Panc1 (cell line): ENCODE results near the gene NOXA1. TPM values are rescaled to one million over a fixed set of nuclear protein-coding genes. Genes with fewer than 3 reads are reported as not detected.
A peak's percentile ranks its signal among the peaks of the same experiment; 100 is the strongest.

Experiments
- ATAC-seq: fragments of 200-7000 bp; cut with Tn5 transposase; 2 replicates; pipeline ENCODE4 v1.9.1; 2020; ENCODE audit warnings: mild to moderate bottlenecking, moderate library complexity
- Bru-seq: library from RNA; stranded (reverse); fragments of 400-500 nt; gene quantifications from one replicate; lab custom pipeline; 2021; lab: Mats Ljungman, UMichigan
- BruChase-seq, 2 experiments: library from RNA; stranded (reverse); fragments of 400-500 nt; gene quantifications; one replicate each; lab custom pipeline; 2021; lab: Mats Ljungman, UMichigan
- BruUV-seq: library from RNA; stranded (reverse); fragments of 400-500 nt; replicated peaks from 2 replicates; lab custom pipeline; 2021; lab: Mats Ljungman, UMichigan
- CTCF ChIA-PET: fragments of 300-600 bp; sonication (Branson Sonifier 250); formaldehyde crosslinking; loops from one replicate; lab custom pipeline; 2022; ENCODE audit warnings: antibody characterized with exemption; lab: Charles Lee
- POLR2A ChIA-PET: fragments of 300-600 bp; sonication (Branson Sonifier 250); formaldehyde crosslinking; loops from one replicate; lab custom pipeline; 2022; ENCODE audit warnings: antibody characterized with exemption; lab: Charles Lee
- DNase-seq: peaks from one replicate; pipeline ENCODE4 v3.0.0-alpha.2; 2010; ENCODE audit warnings: low read depth, low spot score
- H3K27ac ChIP-seq: 2 replicates; pipeline ENCODE4 v1.5.1; 2011; ENCODE audit warnings: mild to moderate bottlenecking, low read length, inconsistent platforms
- H3K27me3 ChIP-seq: fragments of 200-500 bp; sonication (Bioruptor generic); 2 replicates; pipeline ENCODE4 v1.6.0; 2014; ENCODE audit warnings: low read length, inconsistent platforms; ENCODE audit not compliant: control insufficient read depth, insufficient read depth
- H3K36me3 ChIP-seq: fragments of 200-500 bp; sonication (Bioruptor generic); 2 replicates; pipeline ENCODE4 v1.5.1; 2014; ENCODE audit warnings: inconsistent platforms, mild to moderate bottlenecking, low read length, moderate library complexity; ENCODE audit not compliant: control insufficient read depth, insufficient read depth
- H3K4me1 ChIP-seq: 2 replicates; pipeline ENCODE4 v1.5.1; 2011; ENCODE audit warnings: inconsistent platforms, mild to moderate bottlenecking, low read length, moderate library complexity; ENCODE audit not compliant: control insufficient read depth, insufficient read depth
- H3K4me3 ChIP-seq, 2 experiments: 2 replicates each; pipeline ENCODE4 v1.5.1; 2011 to 2012; ENCODE audit warnings: low read depth in 2 of 2, low read length in 2 of 2, mild to moderate bottlenecking in 2 of 2, inconsistent platforms in 1 of 2, moderate library complexity in 1 of 2
- H3K9me3 ChIP-seq: fragments of 200-500 bp; sonication (Bioruptor generic); 2 replicates; pipeline ENCODE4 v1.5.1; 2014; ENCODE audit warnings: low read depth, mild to moderate bottlenecking, inconsistent platforms, low read length, moderate library complexity; ENCODE audit not compliant: control insufficient read depth, insufficient read depth
- CTCF ChIP-seq: fragments of 450-650 bp; IDR thresholded peaks from 2 replicates; pipeline ENCODE4 v1.5.1; 2017; ENCODE audit warnings: mild to moderate bottlenecking
- POLR2AphosphoS5 ChIP-seq: IDR thresholded peaks from 2 replicates; pipeline ENCODE4 v1.6.1; 2012; ENCODE audit warnings: mild to moderate bottlenecking, low read depth, low read length, moderate library complexity
- REST ChIP-seq, 2 experiments: IDR thresholded peaks; 2 replicates each; pipeline ENCODE4 v1.6.1; 2011 to 2012; ENCODE audit warnings: low read depth in 2 of 2, control low read depth in 1 of 2, low read length in 1 of 2, mild to moderate bottlenecking in 1 of 2, moderate library complexity in 1 of 2; ENCODE audit not compliant: insufficient read depth in 1 of 2
- SIN3A ChIP-seq: IDR thresholded peaks from 2 replicates; pipeline ENCODE4 v1.6.1; 2012; ENCODE audit warnings: low read depth, mild to moderate bottlenecking, low read length, moderate library complexity, borderline replicate concordance; ENCODE audit not compliant: insufficient read depth
- TCF7L2 ChIP-seq: IDR thresholded peaks from 2 replicates; pipeline ENCODE4 v1.6.1; 2011; ENCODE audit warnings: mild to moderate bottlenecking, low read depth, low read length, inconsistent platforms
- in situ Hi-C: cut with HindIII; loops from 2 replicates; pipeline ENCODE4 v1.10.0; 2016; ENCODE audit warnings: low sequenced_read_pairs, low pct_unique_long_range_greater_than_20kb
- intact Hi-C: fragments of 100-400 bp; cut with micrococcal nuclease; formaldehyde crosslinking; loops from one replicate; pipeline ENCODE4 v1.10.0; 2022; ENCODE audit not compliant: unreplicated experiment
- long read RNA-seq: library from polyadenylated mRNA; unstranded; transcript quantifications from one replicate; pipeline ENCODE4 v2.0.0, GENCODE V29; 2021; ENCODE audit not compliant: unreplicated experiment
- polyA plus RNA-seq: library from polyadenylated mRNA; unstranded; fragments of >200 nt; gene quantifications from one replicate; pipeline ENCODE4 v1.2.1, GENCODE V29; 2012; ENCODE audit warnings: missing spikeins; ENCODE audit not compliant: insufficient read length
- total RNA-seq: library from RNA; stranded (reverse); gene quantifications from one replicate; pipeline ENCODE4 v1.2.1, GENCODE V29; 2021; ENCODE audit not compliant: unreplicated experiment

Gene NOXA1
- 3.7 TPM for total RNA-seq
- polyA plus RNA-seq: 5.5 TPM
- percentile 45 among the genes with signal in this experiment for Bru-seq, nascent RNA
- percentile 49 among the genes with signal in this experiment for BruChase-seq, experiment 1, labeled RNA remaining after a 2-hour chase
- percentile 49 among the genes with signal in this experiment for BruChase-seq, experiment 2, labeled RNA remaining after a 6-hour chase
- long read RNA-seq, partial matches to known transcripts: 3 of 11 reads
- long read RNA-seq, other reads (novel, unspliced or antisense): 8 of 11 reads

- Histone ChIP-seq H3K27ac (peak within 1 kb of the TSS; percentile 86), H3K4me3 (peak within 1 kb of the TSS; percentile 75 to 79), H3K4me1 (peaks cover 6% of the 10 kb centered on the region), H3K9me3 (no peaks in the 10 kb centered on the region), H3K27me3 (no peaks in the 10 kb centered on the region), H3K36me3 (peaks cover 4% of the 10 kb centered on the region; the same call in 1 of the 2 replicates)
- no TSS peak for BruUV-seq
- peak; percentile 27 for DNase-seq
- intact Hi-C loops: loop anchor here (10.0 kb wide), 1 partner anchor 128 kb away; no protein-coding TSS in a partner anchor
- CTCF ChIA-PET: interaction anchor here (0.5 to 1.4 kb wide), 9 partner anchors 10 to 277 kb away, joined by 4 to 8 read pairs (median 6); partner anchors contain the start of gene NRARP
- ATAC-seq: peak; percentile 93
- TF ChIP-seq CTCF (peak; percentile 95), TCF7L2 (peak; percentile 69; the same call in 1 of the 2 replicates), SIN3A (peak; percentile 75; the same call in 1 of the 2 replicates), POLR2AphosphoS5 (no peak), REST (IDR thresholded peaks at IDR 0.05; ENCODE audit: insufficient read depth in 1 of 2, low read depth in 2 of 2, low read length in 1 of 2) (no peak)
- POLR2A ChIA-PET: no interaction called here
- in situ Hi-C loops: no loop called here
These were observed at the start of gene NOXA1, which contains the start of gene EXD3 for GRCh38 chr9:137422604-137423513. TSS of gene NOXA1 (plus strand) at chr9:137423393. CDS start at chr9:137423530, 137 bp downstream. TSS of gene EXD3 (minus strand) at chr9:137423162. CDS start at chr9:137395357, 27,805 bp downstream.

GRCh38 chr9:137373611-137373980 lies 49.6 kb upstream of the NOXA1 start:
- TF ChIP-seq CTCF (no peak), SIN3A (no peak)
- H3K4me3 ChIP-seq: no peak overlapping the region
- intact Hi-C loops (no loop called here), in situ Hi-C loops (no loop called here)
- no peak overlapping the region for H3K27ac ChIP-seq
- H3K9me3 ChIP-seq: no peaks in the 10 kb centered on the region
- CTCF ChIA-PET: no interaction called here
- ATAC-seq (no peak), DNase-seq (no peak)
- no peaks in the 10 kb centered on the region for H3K4me1 ChIP-seq
- no peaks in the 10 kb centered on the region for H3K27me3 ChIP-seq
- no peaks in the 10 kb centered on the region for H3K36me3 ChIP-seq
- no TSS peak for BruUV-seq
- POLR2A ChIA-PET: no interaction called here
